ENCODE data around the gene SCCPDH.

- no peak for TF ChIP-seq CTCF (IDR thresholded peaks at IDR 0.05 in 8 of 11, conservative IDR thresholded peaks at IDR 0.05 in 3 of 11)
- TF ChIP-seq POLR2A (IDR thresholded peaks at IDR 0.05), result no peak
Observed at GRCh38 chr1:246750752-246751151, 26.5 kb downstream of the SCCPDH start.
